IPS DF 19.7 (cell line): ENCODE measurements around the gene MON1A.
"Not testable (repeated sequence)": the region's sequence is repeated elsewhere in the genome, so short reads cannot be mapped to it uniquely, and the experiment has no call there.

Experiments used
- DNase-seq: peaks from one replicate; pipeline ENCODE4 v3.0.0-alpha.2; 2013; ENCODE audit warnings: low read depth, low spot score

The MON1A gene

GRCh38 chr3:49929291-49930167, at the start of gene MON1A:
TSS of gene MON1A (minus strand) at chr3:49929811. CDS start at chr3:49913346, 16,465 bp downstream.
- DNase-seq = peak; percentile 75

DNA sequence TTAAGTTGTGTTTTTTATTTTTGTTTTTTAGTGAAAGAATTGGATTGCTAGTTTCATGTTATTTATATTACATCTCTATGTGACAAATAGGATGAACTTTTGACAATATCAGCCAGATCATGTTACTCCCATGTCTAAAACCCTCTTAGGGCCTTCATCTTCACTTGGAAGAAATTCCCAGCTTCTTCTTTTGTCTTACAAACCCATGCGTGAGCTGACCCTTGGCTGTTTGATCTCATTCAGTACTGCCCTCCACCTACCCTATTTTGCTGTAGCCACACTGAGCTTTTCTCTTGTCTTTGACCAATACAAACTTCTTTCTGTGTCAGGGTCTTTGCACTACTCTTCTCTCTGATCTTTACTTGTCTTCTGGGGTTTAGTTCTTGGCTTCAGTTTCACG, 47.3 kb upstream of the MON1A start:
- no peak for DNase-seq

GRCh38 chr3:49972656-49973055, 43.0 kb upstream of the MON1A start:
- no peak for DNase-seq

GRCh38 chr3:49968346-49968745, 38.7 kb upstream of the MON1A start:
- no peak for DNase-seq

- DNase-seq = no peak
These were observed 37.7 kb upstream of the MON1A start for GRCh38 chr3:49967291-49967690.

DNA sequence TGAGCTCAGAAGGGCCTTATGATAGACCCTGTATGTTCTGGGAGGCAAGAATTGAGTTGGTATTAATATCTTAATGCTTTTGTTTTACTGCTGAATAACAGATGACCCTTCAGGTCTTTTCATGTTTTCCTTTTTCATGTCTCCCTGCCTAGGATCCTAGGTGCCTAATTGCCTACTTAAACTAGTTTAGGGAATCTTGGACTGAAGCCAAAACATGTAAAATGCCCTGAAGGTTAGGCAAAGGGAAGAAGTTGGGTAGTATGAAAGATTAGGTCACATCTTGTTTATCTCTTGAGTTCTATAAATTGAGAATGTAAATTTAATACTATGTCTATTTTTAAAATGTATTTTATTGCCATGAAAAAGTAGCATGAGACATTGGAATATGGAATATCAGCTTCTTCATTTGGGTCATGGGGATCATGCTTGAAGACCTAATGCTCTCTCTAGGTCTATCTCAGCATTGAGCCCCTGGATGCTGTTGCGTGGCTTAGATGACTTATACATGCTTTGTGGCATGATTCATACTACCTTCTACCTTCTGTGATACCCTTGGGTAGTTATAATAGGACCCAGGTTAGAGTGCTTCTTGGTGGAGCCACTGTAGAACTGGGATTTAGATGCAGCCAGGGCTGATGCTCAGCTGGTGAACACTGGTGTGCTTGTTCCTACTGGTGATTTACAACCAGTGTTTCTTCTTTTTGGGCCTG, 36.8 kb upstream of the MON1A start:
- no peak for DNase-seq

DNA sequence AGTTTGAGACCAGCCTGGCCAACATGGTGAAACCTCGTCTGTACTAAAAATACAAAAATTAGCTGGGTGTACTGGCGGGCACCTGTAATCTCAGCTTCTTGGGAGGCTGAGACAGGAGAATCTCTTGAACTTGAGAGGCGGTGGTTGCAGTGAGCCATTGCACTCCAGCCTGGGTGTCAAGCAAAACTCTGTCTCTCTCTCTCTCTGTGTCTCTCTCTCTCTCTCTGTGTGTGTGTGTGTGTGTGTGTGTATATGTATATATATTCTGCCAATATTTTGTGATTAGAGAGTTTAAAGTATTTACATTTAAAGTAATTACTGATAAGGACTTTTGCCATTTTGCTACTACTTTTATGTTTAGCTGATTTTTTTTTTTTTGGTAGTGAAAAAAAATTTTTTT, 26.0 kb upstream of the MON1A start:
- no peak for DNase-seq

GRCh38 chr3:49952924-49953323, 23.3 kb upstream of the MON1A start:
- DNase-seq = no peak

- DNase-seq = no peak
These were observed 13.0 kb upstream of the MON1A start for GRCh38 chr3:49942651-49943050.

GRCh38 chr3:49940667-49941249, 11.1 kb upstream of the MON1A start:
- DNase-seq = no peak

GRCh38 chr3:49939858-49940666, 10.5 kb upstream of the MON1A start, which contains the start of gene RBM6:
TSS of gene RBM6 (plus strand) at chr3:49940150. CDS start at chr3:49962642, 22,492 bp downstream.
- peak; percentile 96 for DNase-seq

- DNase-seq = no peak
These were observed 7.5 kb upstream of the MON1A start for GRCh38 chr3:49937090-49937489.

GRCh38 chr3:49932281-49932680, 2.7 kb upstream of the MON1A start:
- not testable (repeated sequence) for DNase-seq

- DNase-seq = peak; percentile 78
These were observed 1.3 kb upstream of the MON1A start for GRCh38 chr3:49930922-49931321.

DNA sequence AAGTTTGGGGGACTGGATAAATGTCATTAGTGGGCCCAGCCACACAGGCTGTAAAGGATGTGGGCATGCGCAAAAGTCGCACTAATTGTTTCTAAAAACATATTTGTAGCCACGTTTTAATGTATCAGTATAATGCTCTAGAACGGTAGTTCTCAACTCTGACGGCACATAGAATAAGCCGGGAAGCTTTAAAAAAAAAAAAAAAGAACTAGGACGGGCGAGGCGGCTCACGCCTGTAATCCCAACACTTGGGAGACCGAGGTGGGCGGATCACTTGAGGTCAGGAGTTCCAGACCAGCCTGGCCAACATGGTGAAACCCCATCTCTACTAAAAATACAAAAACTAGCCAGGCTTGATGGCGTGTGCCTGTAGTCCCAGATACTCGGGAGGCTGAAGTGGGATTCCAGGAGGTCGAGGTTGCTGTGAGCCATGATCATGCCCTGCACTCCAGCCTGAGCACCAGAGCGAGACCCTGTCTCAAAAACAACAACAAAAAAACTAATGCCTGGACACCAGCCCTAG, 618 bp upstream of the MON1A start:
- DNase-seq = no peak

DNA sequence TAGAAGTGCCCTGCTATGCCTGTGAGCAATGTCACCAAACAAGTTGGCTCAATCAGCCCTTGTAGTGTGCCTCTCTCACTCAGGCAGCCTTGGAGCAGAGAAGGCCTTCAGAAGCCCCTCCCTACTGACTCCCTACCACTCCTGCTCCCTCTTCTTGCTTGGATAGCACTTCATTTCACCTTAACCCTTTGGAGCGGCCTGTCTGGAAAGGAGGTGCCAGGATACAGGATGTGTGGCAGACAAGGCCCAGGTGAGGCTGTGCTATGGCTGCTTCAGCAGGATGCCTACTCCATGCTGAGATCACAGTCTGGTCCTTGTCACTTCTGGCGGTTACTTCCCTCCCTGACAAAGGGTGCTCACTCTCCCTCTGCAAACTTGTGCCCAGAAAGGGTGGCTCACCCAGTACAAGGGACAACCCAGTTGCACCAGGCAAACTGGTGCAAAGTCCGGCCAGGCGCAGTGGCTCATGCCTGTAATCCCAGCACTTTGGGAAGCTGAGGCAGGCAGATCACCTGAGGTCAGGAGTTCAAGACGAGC, 1.1 kb downstream of the MON1A start:
- DNase-seq = no peak

DNA sequence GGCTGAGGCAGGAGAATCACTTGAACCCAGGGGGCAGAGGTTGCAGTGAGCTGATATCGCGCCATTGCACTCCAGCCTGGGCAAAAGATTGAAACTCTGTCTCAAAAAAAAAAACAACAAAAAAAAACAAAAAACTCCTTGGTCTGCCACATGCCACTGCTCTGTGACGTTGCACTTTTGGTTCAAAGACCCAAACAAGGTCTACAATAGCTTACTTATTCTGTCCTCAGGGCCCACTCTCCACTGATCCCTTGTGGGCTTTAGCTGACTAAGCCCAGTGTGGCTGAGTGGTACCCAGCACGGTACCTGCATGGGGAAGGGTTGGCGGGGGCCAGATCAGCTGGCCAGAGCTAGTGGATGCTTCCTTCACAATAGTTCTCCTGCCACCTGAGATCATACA, 1.8 kb downstream of the MON1A start:
- DNase-seq = no peak

- no peak for DNase-seq
These were observed 3.4 kb downstream of the MON1A start for GRCh38 chr3:49926117-49926728.

GRCh38 chr3:49925485-49925884, 4.1 kb downstream of the MON1A start:
- no peak for DNase-seq

DNA sequence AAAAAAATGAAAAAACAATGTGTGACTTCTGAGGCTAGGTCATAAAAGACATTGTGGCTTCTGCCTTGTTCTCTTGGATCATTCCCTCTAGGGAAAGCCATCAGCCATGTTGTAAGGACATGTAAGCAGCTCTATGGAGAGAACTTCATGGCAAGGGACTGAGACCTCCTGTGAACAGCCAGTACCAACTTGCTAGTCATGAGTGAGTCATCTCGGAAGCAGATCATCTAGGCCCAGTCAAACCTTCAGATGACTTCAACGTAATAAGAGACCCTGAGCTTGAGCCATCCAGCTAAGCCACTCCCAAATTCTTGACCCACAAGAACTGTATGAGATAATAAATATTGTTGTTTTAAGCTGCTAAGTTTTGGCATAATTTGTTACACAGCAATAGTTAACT, 4.9 kb downstream of the MON1A start:
- no peak for DNase-seq
